Measurements from ENCODE around the gene TAF3.
A peak's percentile ranks its signal among the peaks of the same experiment; 100 is the strongest.

The TAF3 gene

DNA sequence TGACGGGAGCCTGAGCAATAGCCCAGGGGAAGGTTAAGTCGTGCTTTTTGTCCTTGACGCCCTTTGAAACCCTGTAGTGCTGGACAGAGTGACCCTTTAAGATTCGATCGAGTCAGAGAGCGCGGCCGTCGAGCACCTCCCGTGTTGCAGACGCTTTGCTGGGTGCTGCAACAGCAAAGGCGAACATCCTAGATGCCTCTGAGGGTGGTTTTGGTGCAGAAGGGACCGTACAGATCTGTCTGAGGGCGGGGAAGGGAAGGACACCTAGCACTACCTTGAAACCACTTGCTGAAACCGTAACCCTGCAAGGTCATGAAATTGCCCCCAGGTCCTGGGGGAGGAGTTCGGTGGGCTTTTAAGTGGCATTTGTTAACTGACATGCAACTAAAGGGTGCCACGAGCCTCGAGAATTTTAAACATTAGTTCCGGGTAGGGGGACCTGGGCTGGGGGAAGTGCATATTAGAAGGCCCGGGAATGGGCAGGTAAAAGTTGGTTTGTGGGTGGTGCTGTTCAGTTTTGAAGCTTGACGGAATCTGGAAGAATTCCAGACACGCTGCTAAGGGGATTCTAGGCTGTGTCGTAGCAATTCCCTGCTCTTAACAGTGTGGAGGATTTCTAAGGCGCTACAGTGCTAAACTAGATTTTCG lies 29.5 kb upstream of the TAF3 start:
- TF ChIP-seq EZH2 (IDR thresholded peaks at IDR 0.05; ENCODE audit: borderline replicate concordance, low read depth, low read length, severe bottlenecking) (no peak), CTCF (IDR thresholded peaks at IDR 0.05; ENCODE audit: borderline replicate concordance, extremely low read depth, low read length, poor library complexity, severe bottlenecking) (no peak)
- peaks cover 20% of the 10 kb centered on the region for H3K36me3 ChIP-seq (ENCODE audit: insufficient read depth, low read length)
- no peaks in the 10 kb centered on the region for H3K9me3 ChIP-seq (ENCODE audit: insufficient read depth, low read length, severe bottlenecking)
- peak overlapping the region; percentile 90 for H3K27ac ChIP-seq (ENCODE audit: low read length)
- peak overlapping the region; percentile 94 for H2AFZ ChIP-seq (ENCODE audit: low read depth, low read length)
- H3K4me2 ChIP-seq (ENCODE audit: insufficient read depth, low read length) = peak overlapping the region; percentile 80
- H3K4me3 ChIP-seq (ENCODE audit: low read depth in 1 of 2, low read length in 2 of 2) = peak overlapping the region; percentile 86 to 97
- no peaks in the 10 kb centered on the region for H3K27me3 ChIP-seq (ENCODE audit: insufficient read depth, low read length, poor library complexity)
- peak overlapping the region; percentile 88 for H3K9ac ChIP-seq (ENCODE audit: low read depth, low read length)
- ATAC-seq (ENCODE audit: insufficient read depth, low read depth) (0 out of 3 replicates have a peak, but pooled peaks have one; percentile 5), DNase-seq (no peak)
- peaks cover 99% of the 10 kb centered on the region for H3K79me2 ChIP-seq (ENCODE audit: insufficient read depth, low read length)
- H3K4me1 ChIP-seq (ENCODE audit: insufficient read depth, low read length) = peaks cover 57% of the 10 kb centered on the region
- peaks cover 53% of the 10 kb centered on the region for H4K20me1 ChIP-seq (ENCODE audit: insufficient read depth, low read length)

DNA sequence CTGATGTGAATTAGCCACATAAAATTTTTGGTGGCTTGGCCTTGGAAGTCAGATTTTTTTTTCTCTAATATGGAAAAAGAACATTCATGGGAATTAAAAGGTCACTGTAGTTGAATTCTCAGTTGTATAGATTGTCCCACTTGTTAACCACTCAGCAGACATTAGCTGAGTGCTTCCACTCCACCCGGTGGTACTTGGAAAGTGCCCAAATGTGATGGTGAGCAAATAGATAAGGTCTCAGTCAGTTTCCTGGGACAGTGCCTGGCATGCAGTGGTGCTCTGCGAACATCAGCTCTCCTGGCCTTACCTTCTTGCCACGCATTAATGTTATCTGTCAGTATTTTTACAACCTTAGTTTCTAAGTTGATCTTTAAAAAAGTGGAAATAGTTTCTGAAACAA lies 28.9 kb upstream of the TAF3 start:
- TF ChIP-seq EZH2 (IDR thresholded peaks at IDR 0.05; ENCODE audit: borderline replicate concordance, low read depth, low read length, severe bottlenecking) (no peak), CTCF (IDR thresholded peaks at IDR 0.05; ENCODE audit: borderline replicate concordance, extremely low read depth, low read length, poor library complexity, severe bottlenecking) (no peak)
- peak overlapping the region; percentile 90; the same call in 1 of the 2 replicates for H3K27ac ChIP-seq (ENCODE audit: low read length)
- H3K9me3 ChIP-seq (ENCODE audit: insufficient read depth, low read length, severe bottlenecking) = no peaks in the 10 kb centered on the region
- no peaks in the 10 kb centered on the region for H3K27me3 ChIP-seq (ENCODE audit: insufficient read depth, low read length, poor library complexity)
- H4K20me1 ChIP-seq (ENCODE audit: insufficient read depth, low read length) = peaks cover 58% of the 10 kb centered on the region
- peaks cover 20% of the 10 kb centered on the region for H3K36me3 ChIP-seq (ENCODE audit: insufficient read depth, low read length)
- H3K4me2 ChIP-seq (ENCODE audit: insufficient read depth, low read length) = peak overlapping the region; percentile 80
- peak overlapping the region; percentile 88 for H3K9ac ChIP-seq (ENCODE audit: low read depth, low read length)
- peaks cover 54% of the 10 kb centered on the region for H3K4me1 ChIP-seq (ENCODE audit: insufficient read depth, low read length)
- DNase-seq (no peak), ATAC-seq (ENCODE audit: insufficient read depth, low read depth) (no peak)
- H3K79me2 ChIP-seq (ENCODE audit: insufficient read depth, low read length) = peaks cover 99% of the 10 kb centered on the region
- peak overlapping the region; percentile 86 to 97; a peak in 3 of 4 replicates for H3K4me3 ChIP-seq (ENCODE audit: low read depth in 1 of 2, low read length in 2 of 2)
- H2AFZ ChIP-seq (ENCODE audit: low read depth, low read length) = no peak overlapping the region

DNA sequence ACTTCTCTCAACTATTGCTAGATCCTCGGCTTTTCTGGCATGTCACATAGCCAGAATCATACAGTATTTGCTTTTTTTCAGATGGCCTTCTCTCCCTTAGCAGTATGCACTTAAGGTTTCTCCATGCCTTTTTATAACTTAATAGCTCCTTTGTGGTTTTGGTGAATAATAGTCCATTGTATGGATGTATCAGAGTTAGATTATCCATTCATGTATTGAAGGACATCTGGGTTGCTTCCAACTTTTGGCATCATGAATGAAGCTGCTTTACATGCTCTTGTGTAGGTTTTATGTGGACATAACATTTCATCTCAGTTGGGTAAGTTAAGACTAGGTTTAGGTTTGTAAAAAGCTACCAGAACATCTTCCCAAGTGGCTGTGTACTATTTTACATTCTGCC lies 25.8 kb upstream of the TAF3 start:
- H3K27me3 ChIP-seq (ENCODE audit: insufficient read depth, low read length, poor library complexity) = no peaks in the 10 kb centered on the region
- no peaks in the 10 kb centered on the region for H3K9me3 ChIP-seq (ENCODE audit: insufficient read depth, low read length, severe bottlenecking)
- peaks cover 94% of the 10 kb centered on the region for H3K79me2 ChIP-seq (ENCODE audit: insufficient read depth, low read length)
- no peak for DNase-seq
- no peak overlapping the region for H3K27ac ChIP-seq (ENCODE audit: low read length)
- H3K36me3 ChIP-seq (ENCODE audit: insufficient read depth, low read length) = peaks cover 39% of the 10 kb centered on the region
- TF ChIP-seq CTCF (IDR thresholded peaks at IDR 0.05; ENCODE audit: borderline replicate concordance, extremely low read depth, low read length, poor library complexity, severe bottlenecking) = no peak
- no peak for TF ChIP-seq EZH2 (IDR thresholded peaks at IDR 0.05; ENCODE audit: borderline replicate concordance, low read depth, low read length, severe bottlenecking)
- no peak for ATAC-seq (ENCODE audit: insufficient read depth, low read depth)
- no peak overlapping the region for H3K4me3 ChIP-seq (ENCODE audit: low read depth in 1 of 2, low read length in 2 of 2)
- H4K20me1 ChIP-seq (ENCODE audit: insufficient read depth, low read length) = peaks cover 75% of the 10 kb centered on the region
- H2AFZ ChIP-seq (ENCODE audit: low read depth, low read length) = no peak overlapping the region
- H3K9ac ChIP-seq (ENCODE audit: low read depth, low read length) = no peak overlapping the region
- peaks cover 31% of the 10 kb centered on the region for H3K4me1 ChIP-seq (ENCODE audit: insufficient read depth, low read length)
- 0 out of 2 replicates have a peak overlapping the region, but pooled peaks have one; percentile 18 for H3K4me2 ChIP-seq (ENCODE audit: insufficient read depth, low read length)

Data from DND-41 (cell line).